HL-60 (cell line): ENCODE results near the gene ERC2.

Source experiments
- POLR2AphosphoS5 ChIP-seq: IDR thresholded peaks from 2 replicates; pipeline ENCODE4 v1.6.1; 2012; ENCODE audit warnings: low read depth
- TF ChIP-seq, protein P1 (sequence below): IDR thresholded peaks from one replicate; pipeline ENCODE4 v1.5.1; 2011; ENCODE audit warnings: low read length, control low read depth, inconsistent platforms; ENCODE audit not compliant: insufficient read depth

DNA sequence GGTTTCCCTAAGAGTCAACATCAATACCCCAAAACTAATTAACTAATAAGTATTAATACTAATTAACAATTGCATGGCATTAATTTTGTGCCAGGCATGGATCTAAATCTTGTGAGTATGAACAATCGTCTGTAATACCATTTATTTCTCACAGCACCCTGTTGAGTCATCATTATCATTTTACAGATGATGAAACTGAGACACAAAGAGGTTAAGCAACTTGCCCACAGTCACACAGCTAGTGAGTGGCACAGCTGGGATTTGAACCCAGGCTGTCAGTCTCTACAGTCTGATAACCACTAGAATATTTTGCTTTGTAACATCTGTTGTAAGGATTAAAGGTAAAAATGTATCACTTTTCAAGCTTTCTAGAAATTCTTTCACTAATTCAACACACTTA, 557.7 kb downstream of the ERC2 start:
- no peak for TF ChIP-seq POLR2AphosphoS5
- TF ChIP-seq, protein P1, sequence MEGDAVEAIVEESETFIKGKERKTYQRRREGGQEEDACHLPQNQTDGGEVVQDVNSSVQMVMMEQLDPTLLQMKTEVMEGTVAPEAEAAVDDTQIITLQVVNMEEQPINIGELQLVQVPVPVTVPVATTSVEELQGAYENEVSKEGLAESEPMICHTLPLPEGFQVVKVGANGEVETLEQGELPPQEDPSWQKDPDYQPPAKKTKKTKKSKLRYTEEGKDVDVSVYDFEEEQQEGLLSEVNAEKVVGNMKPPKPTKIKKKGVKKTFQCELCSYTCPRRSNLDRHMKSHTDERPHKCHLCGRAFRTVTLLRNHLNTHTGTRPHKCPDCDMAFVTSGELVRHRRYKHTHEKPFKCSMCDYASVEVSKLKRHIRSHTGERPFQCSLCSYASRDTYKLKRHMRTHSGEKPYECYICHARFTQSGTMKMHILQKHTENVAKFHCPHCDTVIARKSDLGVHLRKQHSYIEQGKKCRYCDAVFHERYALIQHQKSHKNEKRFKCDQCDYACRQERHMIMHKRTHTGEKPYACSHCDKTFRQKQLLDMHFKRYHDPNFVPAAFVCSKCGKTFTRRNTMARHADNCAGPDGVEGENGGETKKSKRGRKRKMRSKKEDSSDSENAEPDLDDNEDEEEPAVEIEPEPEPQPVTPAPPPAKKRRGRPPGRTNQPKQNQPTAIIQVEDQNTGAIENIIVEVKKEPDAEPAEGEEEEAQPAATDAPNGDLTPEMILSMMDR = no peak
